GM23248 (cell line): ENCODE results near the gene PODXL2. TPM values are rescaled to one million over a fixed set of nuclear protein-coding genes. Genes with fewer than 3 reads are reported as not detected.

ENCODE experiments used
- DNase-seq: peaks from one replicate; pipeline ENCODE4 v3.0.0-alpha.2; 2015
- H2AFZ ChIP-seq: fragments of 200-600 bp; sonication (generic); 2 replicates; pipeline ENCODE4 v1.6.1; 2016; ENCODE audit warnings: antibody characterized with exemption
- H3F3A ChIP-seq: fragments of 200-600 bp; sonication (generic); 2 replicates; pipeline ENCODE4 v1.6.1; 2016; ENCODE audit warnings: mild to moderate bottlenecking, antibody characterized with exemption, mixed run types; ENCODE audit not compliant: insufficient read depth
- H3K27ac ChIP-seq: fragments of 200-600 bp; sonication (generic); 2 replicates; pipeline ENCODE4 v1.5.1; 2016; ENCODE audit warnings: mild to moderate bottlenecking
- H3K27me3 ChIP-seq: fragments of 200-600 bp; sonication (generic); replicated peaks from 2 replicates; pipeline ENCODE4 v1.6.1; 2016; ENCODE audit warnings: mild to moderate bottlenecking; ENCODE audit not compliant: insufficient read depth
- H3K36me3 ChIP-seq: fragments of 200-600 bp; sonication (generic); 2 replicates; pipeline ENCODE4 v1.6.1; 2016; ENCODE audit warnings: low read depth, mild to moderate bottlenecking
- H3K4me1 ChIP-seq: fragments of 200-600 bp; sonication (generic); 2 replicates; pipeline ENCODE4 v1.6.1; 2016; ENCODE audit warnings: mild to moderate bottlenecking; ENCODE audit not compliant: insufficient read depth
- H3K4me2 ChIP-seq: fragments of 200-600 bp; sonication (generic); one replicate; pipeline ENCODE4 v1.6.1; 2016; ENCODE audit warnings: mild to moderate bottlenecking; ENCODE audit not compliant: unreplicated experiment
- H3K4me3 ChIP-seq: fragments of 200-600 bp; sonication (generic); 2 replicates; pipeline ENCODE4 v1.5.1; 2016; ENCODE audit warnings: mild to moderate bottlenecking
- H3K79me2 ChIP-seq: fragments of 200-600 bp; sonication (generic); 2 replicates; pipeline ENCODE4 v1.6.1; 2016; ENCODE audit warnings: mild to moderate bottlenecking; ENCODE audit not compliant: insufficient read depth
- H3K9ac ChIP-seq: fragments of 200-600 bp; sonication (generic); 2 replicates; pipeline ENCODE4 v1.6.1; 2016; ENCODE audit warnings: mild to moderate bottlenecking
- H3K9me2 ChIP-seq: fragments of 200-600 bp; sonication (generic); 2 replicates; pipeline ENCODE4 v1.6.1; 2016; ENCODE audit warnings: mixed run types, mild to moderate bottlenecking, moderate library complexity; ENCODE audit not compliant: insufficient read depth
- H3K9me3 ChIP-seq: fragments of 200-600 bp; sonication (generic); one replicate; pipeline ENCODE4 v1.6.1; 2017; ENCODE audit warnings: low read depth
- H4K20me1 ChIP-seq: fragments of 200-600 bp; sonication (generic); 2 replicates; pipeline ENCODE4 v1.6.0; 2016; ENCODE audit not compliant: insufficient read depth
- EZH2 ChIP-seq: fragments of 200-600 bp; sonication (generic); IDR thresholded peaks from 2 replicates; pipeline ENCODE4 v1.6.1; 2018; ENCODE audit warnings: antibody characterized with exemption, mild to moderate bottlenecking; ENCODE audit not compliant: insufficient read depth, poor library complexity, severe bottlenecking
- EZH2phosphoT487 ChIP-seq: fragments of 200-600 bp; sonication (generic); IDR thresholded peaks from 2 replicates; pipeline ENCODE4 v1.6.1; 2018; ENCODE audit warnings: antibody characterized with exemption, moderate library complexity, mild to moderate bottlenecking, low read depth; ENCODE audit not compliant: insufficient read depth
- WGBS, 2 experiments: methylation state at CpG; one replicate each; pipeline ENCODE4 v1.1.6; 2015 to 2017; ENCODE audit warnings: low lambda C conversion rate in 2 of 2, low coverage in 1 of 2; ENCODE audit errors: missing lambda C conversion rate in 2 of 2; 5-methylcytosine and 5-hydroxymethylcytosine counted together
- in situ Hi-C: fragments of 300-500 bp; cut with MboI; formaldehyde crosslinking; loops from 2 replicates; pipeline ENCODE4 v1.15.0; 2020
- polyA plus RNA-seq: library from polyadenylated mRNA; unstranded; fragments of >200 nt; fragmentation: Nextera tagmentation; extraction: Ambion mirVana; gene quantifications from 2 replicates; pipeline ENCODE4 v1.2.1, GENCODE V29; 2016
- total RNA-seq: library from RNA; depleted of rRNA; stranded (reverse); fragments of >200 nt; shearing (Covaris generic); gene quantifications from 2 replicates; pipeline ENCODE4 v1.2.3, GENCODE V29; 2014

The PODXL2 gene
- total and polyA plus RNA-seq, 2 experiments from 2014 or later = 1.8 to 2.5 TPM

DNA sequence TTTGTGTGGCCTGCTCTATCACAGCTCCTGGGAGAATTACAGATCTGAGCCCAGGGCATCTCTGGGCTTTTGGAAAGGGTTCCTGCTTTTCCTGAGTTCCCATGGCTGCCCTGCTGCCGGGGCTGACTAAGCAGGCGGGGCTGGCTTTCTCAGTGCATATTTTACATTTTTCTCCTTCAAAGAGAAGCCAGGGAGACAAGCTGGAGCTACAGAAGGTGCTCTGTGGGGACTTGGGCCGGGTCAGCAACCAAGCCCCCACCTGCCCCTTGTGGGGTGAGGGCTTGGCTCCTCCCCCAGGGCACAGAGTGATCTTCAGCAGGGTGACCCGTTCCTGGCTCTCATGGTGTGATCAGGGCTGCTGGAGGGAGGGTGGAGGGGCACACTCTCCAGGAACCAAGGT, 61.1 kb downstream of the PODXL2 start:
- no peaks in the 10 kb centered on the region for H4K20me1 ChIP-seq
- peaks cover 40% of the 10 kb centered on the region for H3F3A ChIP-seq
- no peak overlapping the region for H3K4me3 ChIP-seq
- WGBS, 2 experiments = 10 to 11% methylated on average over 4 of the region's 4 CpGs
- in situ Hi-C loops = loop anchor here (10.0 kb wide), 1 partner anchor 115 kb away; no protein-coding TSS in a partner anchor
- H2AFZ ChIP-seq = peak overlapping the region; percentile 54
- peaks cover 32% of the 10 kb centered on the region for H3K4me1 ChIP-seq
- H3K79me2 ChIP-seq = no peaks in the 10 kb centered on the region
- H3K27ac ChIP-seq = peak overlapping the region; percentile 87
- no peaks in the 10 kb centered on the region for H3K27me3 ChIP-seq
- H3K36me3 ChIP-seq = no peaks in the 10 kb centered on the region
- no peak for TF ChIP-seq EZH2
- TF ChIP-seq EZH2phosphoT487 = no peak
- peak overlapping the region; percentile 53 for H3K4me2 ChIP-seq
- H3K9me3 ChIP-seq = no peaks in the 10 kb centered on the region
- DNase-seq = peak; percentile 90
- peak overlapping the region; percentile 73 for H3K9ac ChIP-seq
- H3K9me2 ChIP-seq = peaks cover 8% of the 10 kb centered on the region; the same call in 1 of the 2 replicates

DNA sequence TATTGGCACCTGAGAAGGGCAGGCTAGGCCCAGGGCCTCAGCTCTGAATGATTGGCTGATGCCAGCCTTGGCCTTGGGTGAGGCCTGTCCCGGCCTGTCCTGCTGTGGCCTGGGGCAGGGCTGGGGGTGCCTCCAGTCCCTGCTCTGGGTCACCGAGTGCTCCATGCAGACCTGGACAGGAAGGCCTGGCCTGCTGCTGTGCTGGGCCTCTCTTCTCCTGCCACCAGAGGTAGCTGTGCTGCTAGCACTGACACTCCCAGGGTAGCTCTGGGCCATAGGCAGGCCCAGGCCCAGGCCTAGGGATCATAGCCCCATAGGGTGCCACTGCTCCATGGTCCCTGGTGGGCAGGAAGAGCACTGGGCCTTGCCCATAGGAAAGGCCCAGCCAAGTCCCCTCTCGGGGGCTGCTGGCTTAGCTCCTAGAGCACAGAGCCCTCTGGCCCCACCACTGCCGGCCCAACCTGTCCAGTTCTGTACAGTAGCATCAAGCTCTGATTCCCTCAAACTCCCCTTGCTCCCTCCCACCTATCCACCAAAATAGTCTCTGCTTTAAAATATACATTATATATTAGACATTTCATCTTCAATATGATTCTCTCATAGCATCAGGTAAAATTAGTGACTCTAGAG, 62.0 kb downstream of the PODXL2 start:
- peak overlapping the region; percentile 73 for H3K9ac ChIP-seq
- peaks cover 32% of the 10 kb centered on the region for H3K4me1 ChIP-seq
- peak overlapping the region; percentile 87 for H3K27ac ChIP-seq
- no peaks in the 10 kb centered on the region for H4K20me1 ChIP-seq
- no peak for TF ChIP-seq EZH2phosphoT487
- no peak for TF ChIP-seq EZH2
- no peaks in the 10 kb centered on the region for H3K9me3 ChIP-seq
- WGBS, 2 experiments = 64 to 72% methylated on average over 4 of the region's 4 CpGs
- peak; percentile 80 for DNase-seq
- peaks cover 8% of the 10 kb centered on the region; the same call in 1 of the 2 replicates for H3K9me2 ChIP-seq
- H2AFZ ChIP-seq = no peak overlapping the region; the same call in 1 of the 2 replicates
- no peak overlapping the region for H3K4me3 ChIP-seq
- peaks cover 36% of the 10 kb centered on the region for H3F3A ChIP-seq
- no peaks in the 10 kb centered on the region for H3K27me3 ChIP-seq
- in situ Hi-C loops = loop anchor here (10.0 kb wide), 1 partner anchor 114 kb away; no protein-coding TSS in a partner anchor
- no peaks in the 10 kb centered on the region for H3K79me2 ChIP-seq
- H3K4me2 ChIP-seq = peak overlapping the region; percentile 53
- no peaks in the 10 kb centered on the region for H3K36me3 ChIP-seq

DNA sequence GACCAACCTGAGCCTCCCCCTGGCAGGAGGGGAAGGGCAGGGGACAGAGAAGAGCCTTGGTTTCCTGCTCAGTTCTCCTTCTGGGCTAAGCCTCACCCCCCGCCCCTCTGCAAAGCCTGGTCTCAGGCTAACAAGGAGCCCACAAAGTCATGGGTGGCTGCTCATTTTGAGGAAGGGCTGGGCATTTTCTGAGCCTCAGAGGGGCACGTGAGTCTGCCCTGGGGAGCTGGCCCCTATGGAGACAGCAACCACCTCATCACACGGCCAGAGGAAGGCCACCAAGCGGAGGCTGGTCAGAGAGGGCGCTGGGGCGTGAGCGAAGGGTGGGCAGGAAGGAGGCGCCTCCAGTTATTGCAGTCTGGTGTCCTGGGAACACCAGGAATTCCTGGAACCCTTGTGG, 62.5 kb downstream of the PODXL2 start:
- Histone ChIP-seq H3K9me3 (no peaks in the 10 kb centered on the region), H3K4me2 (no peak overlapping the region), H3K4me3 (no peak overlapping the region), H2AFZ (no peak overlapping the region), H3K4me1 (peaks cover 33% of the 10 kb centered on the region), H3K79me2 (no peaks in the 10 kb centered on the region), H3K9me2 (peaks cover 8% of the 10 kb centered on the region; the same call in 1 of the 2 replicates), H3K9ac (peak overlapping the region; percentile 73), H3K36me3 (no peaks in the 10 kb centered on the region), H3F3A (peaks cover 31% of the 10 kb centered on the region), H3K27ac (peak overlapping the region; percentile 87), H4K20me1 (no peaks in the 10 kb centered on the region), H3K27me3 (no peaks in the 10 kb centered on the region)
- DNase-seq = no peak
- in situ Hi-C loops = loop anchor here (10.0 kb wide), 1 partner anchor 113 kb away; no protein-coding TSS in a partner anchor
- TF ChIP-seq EZH2phosphoT487 = no peak
- TF ChIP-seq EZH2 = no peak
- 98% methylated on average over 8 of the region's 8 CpGs for WGBS, 2 experiments

DNA sequence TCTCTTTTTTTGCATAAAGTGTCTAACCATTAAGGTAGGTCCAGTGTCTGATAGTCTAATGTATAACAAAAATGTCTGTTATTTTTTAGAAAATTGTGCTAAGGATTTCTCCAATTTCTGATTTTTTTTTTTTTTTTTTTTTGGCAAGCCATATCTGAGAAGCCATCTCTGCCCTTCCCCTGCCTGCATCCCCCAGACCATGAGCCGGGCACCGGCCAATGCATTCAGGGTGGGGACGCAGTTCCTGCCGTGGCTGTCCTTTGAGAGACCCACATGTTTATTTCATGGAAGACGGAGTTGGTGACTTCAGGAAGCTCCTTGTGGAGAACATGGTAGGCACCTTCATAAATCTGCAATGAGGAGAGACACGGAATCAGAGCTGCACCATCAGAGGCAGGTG, 63.0 kb downstream of the PODXL2 start:
- no peak overlapping the region for H2AFZ ChIP-seq
- no peaks in the 10 kb centered on the region for H3K9me3 ChIP-seq
- H3K4me1 ChIP-seq = peaks cover 38% of the 10 kb centered on the region
- no peak overlapping the region for H3K4me3 ChIP-seq
- H4K20me1 ChIP-seq = no peaks in the 10 kb centered on the region
- peaks cover 31% of the 10 kb centered on the region for H3F3A ChIP-seq
- no peak overlapping the region for H3K27ac ChIP-seq
- H3K79me2 ChIP-seq = no peaks in the 10 kb centered on the region
- H3K9me2 ChIP-seq = peaks cover 5% of the 10 kb centered on the region; the same call in 1 of the 2 replicates
- TF ChIP-seq EZH2phosphoT487 = no peak
- no peak for TF ChIP-seq EZH2
- no peaks in the 10 kb centered on the region for H3K27me3 ChIP-seq
- 96 to 97% methylated on average over 6 of the region's 6 CpGs for WGBS, 2 experiments
- 0 out of 2 replicates have a peak overlapping the region, but pooled peaks have one; percentile 73 for H3K9ac ChIP-seq
- no peaks in the 10 kb centered on the region for H3K36me3 ChIP-seq
- in situ Hi-C loops = loop anchor here (10.0 kb wide), 1 partner anchor 113 kb away; no protein-coding TSS in a partner anchor
- no peak for DNase-seq
- no peak overlapping the region for H3K4me2 ChIP-seq
